HEK293T (cell line): ENCODE data around the gene WASF3.

Experiments used
- CTCF ChIA-PET: fragments of 350-600 bp; formaldehyde crosslinking; extraction: SDS; loops from one replicate; lab custom pipeline; 2021; ENCODE audit warnings: antibody characterized with exemption, inconsistent platforms; lab: Yijun Ruan, JAX
- POLR2A ChIA-PET: fragments of 350-600 bp; formaldehyde crosslinking; extraction: SDS; loops from one replicate; lab custom pipeline; 2020; ENCODE audit warnings: antibody characterized with exemption, inconsistent platforms; lab: Yijun Ruan, JAX
- DNase-seq: peaks from one replicate; pipeline ENCODE4 v3.0.0; 2012; ENCODE audit warnings: mixed read lengths; ENCODE audit errors: extremely low spot score
- ARNT ChIP-seq: fragments of 450-650 bp; IDR thresholded peaks from 2 replicates; pipeline ENCODE4 v1.6.1; 2017; ENCODE audit warnings: mild to moderate bottlenecking
- BHLHE40 ChIP-seq: fragments of 450-650 bp; IDR thresholded peaks from 2 replicates; pipeline ENCODE4 v1.6.1; 2016; ENCODE audit warnings: mild to moderate bottlenecking, moderate library complexity, borderline replicate concordance
- CTBP1 ChIP-seq: fragments of 450-650 bp; IDR thresholded peaks from 2 replicates; pipeline ENCODE4 v1.6.1; 2016; ENCODE audit warnings: borderline replicate concordance
- ELF4 ChIP-seq: fragments of 450-650 bp; IDR thresholded peaks from 2 replicates; pipeline ENCODE4 v1.6.1; 2017; ENCODE audit warnings: antibody characterized with exemption
- FOXA1 ChIP-seq: fragments of 450-650 bp; IDR thresholded peaks from 2 replicates; pipeline ENCODE4 v1.6.1; 2016; ENCODE audit warnings: mild to moderate bottlenecking
- FOXK2 ChIP-seq: fragments of 450-650 bp; IDR thresholded peaks from 2 replicates; pipeline ENCODE4 v1.6.1; 2016; ENCODE audit warnings: mild to moderate bottlenecking
- FOXM1 ChIP-seq: fragments of 450-650 bp; IDR thresholded peaks from 2 replicates; pipeline ENCODE4 v1.6.1; 2017; ENCODE audit warnings: mild to moderate bottlenecking, borderline replicate concordance
- HDGF ChIP-seq: fragments of 450-650 bp; IDR thresholded peaks from 2 replicates; pipeline ENCODE4 v1.6.1; 2017; ENCODE audit warnings: antibody characterized with exemption, borderline replicate concordance
- L3MBTL2 ChIP-seq: fragments of 450-650 bp; conservative IDR thresholded peaks from 2 replicates; pipeline ENCODE4 v1.6.1; 2016; ENCODE audit warnings: mild to moderate bottlenecking
- LEF1 ChIP-seq: fragments of 450-650 bp; IDR thresholded peaks from 2 replicates; pipeline ENCODE4 v1.6.1; 2017; ENCODE audit warnings: mild to moderate bottlenecking, borderline replicate concordance
- NFRKB ChIP-seq: fragments of 450-650 bp; IDR thresholded peaks from 2 replicates; pipeline ENCODE4 v1.6.1; 2016; ENCODE audit warnings: mild to moderate bottlenecking, moderate library complexity
- SP1 ChIP-seq: fragments of 450-650 bp; IDR thresholded peaks from 2 replicates; pipeline ENCODE4 v1.6.1; 2017
- SUZ12 ChIP-seq: fragments of 450-650 bp; IDR thresholded peaks from 2 replicates; pipeline ENCODE4 v1.6.1; 2016; ENCODE audit warnings: mild to moderate bottlenecking
- TARDBP ChIP-seq: fragments of 450-650 bp; IDR thresholded peaks from 2 replicates; pipeline ENCODE4 v1.6.1; 2016
- ZNF384 ChIP-seq: fragments of 450-650 bp; IDR thresholded peaks from 2 replicates; pipeline ENCODE4 v1.6.1; 2016
- TF ChIP-seq, protein P1 (sequence below): fragments of 450-650 bp; IDR thresholded peaks from 2 replicates; pipeline ENCODE4 v1.6.1; 2016

Gene WASF3

GRCh38 chr13:26673890-26674289 lies 116.4 kb downstream of the WASF3 start:
- CTCF ChIA-PET = no interaction called here

GRCh38 chr13:26677156-26677555 lies 119.7 kb downstream of the WASF3 start:
- CTCF ChIA-PET = no interaction called here
- TF ChIP-seq FOXK2 = no peak
- no peak for TF ChIP-seq SUZ12
- no peak for TF ChIP-seq BHLHE40
- TF ChIP-seq ARNT = no peak
- TF ChIP-seq, protein P1, sequence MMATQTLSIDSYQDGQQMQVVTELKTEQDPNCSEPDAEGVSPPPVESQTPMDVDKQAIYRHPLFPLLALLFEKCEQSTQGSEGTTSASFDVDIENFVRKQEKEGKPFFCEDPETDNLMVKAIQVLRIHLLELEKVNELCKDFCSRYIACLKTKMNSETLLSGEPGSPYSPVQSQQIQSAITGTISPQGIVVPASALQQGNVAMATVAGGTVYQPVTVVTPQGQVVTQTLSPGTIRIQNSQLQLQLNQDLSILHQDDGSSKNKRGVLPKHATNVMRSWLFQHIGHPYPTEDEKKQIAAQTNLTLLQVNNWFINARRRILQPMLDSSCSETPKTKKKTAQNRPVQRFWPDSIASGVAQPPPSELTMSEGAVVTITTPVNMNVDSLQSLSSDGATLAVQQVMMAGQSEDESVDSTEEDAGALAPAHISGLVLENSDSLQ = no peak
- no peak for TF ChIP-seq NFRKB
- TF ChIP-seq L3MBTL2 = no peak
- TF ChIP-seq ELF4 = no peak
- TF ChIP-seq SP1 = no peak
- no peak for TF ChIP-seq TARDBP
- no peak for TF ChIP-seq FOXM1
- TF ChIP-seq FOXA1 = no peak
- no peak for TF ChIP-seq ZNF384
- no peak for TF ChIP-seq CTBP1
- TF ChIP-seq HDGF = no peak
- DNase-seq = no peak
- POLR2A ChIA-PET = no interaction called here

More at GRCh38 chr13:26673890-26674289, 116.4 kb downstream of the WASF3 start:
- DNase-seq = no peak
- POLR2A ChIA-PET = no interaction called here
- no peak for TF ChIP-seq CTBP1
- no peak for TF ChIP-seq SUZ12
- TF ChIP-seq FOXK2 = no peak
- no peak for TF ChIP-seq TARDBP
- TF ChIP-seq FOXA1 = no peak
- TF ChIP-seq HDGF = no peak
- no peak for TF ChIP-seq L3MBTL2
- no peak for TF ChIP-seq NFRKB
- no peak for TF ChIP-seq ARNT
- TF ChIP-seq, protein P1 = no peak
- TF ChIP-seq LEF1 = no peak
- no peak for TF ChIP-seq SP1
- TF ChIP-seq ELF4 = no peak
- no peak for TF ChIP-seq BHLHE40
- no peak for TF ChIP-seq ZNF384
- TF ChIP-seq FOXM1 = no peak

GRCh38 chr13:26678330-26678729 lies 120.8 kb downstream of the WASF3 start:
- ChIA-PET CTCF (no interaction called here), POLR2A (no interaction called here)
- DNase-seq = no peak
- no peak for TF ChIP-seq NFRKB
- no peak for TF ChIP-seq LEF1
- TF ChIP-seq TARDBP = no peak
- no peak for TF ChIP-seq ZNF384
- TF ChIP-seq SP1 = no peak
- TF ChIP-seq CTBP1 = no peak
- TF ChIP-seq ARNT = no peak
- no peak for TF ChIP-seq L3MBTL2
- TF ChIP-seq, protein P1 = no peak
- no peak for TF ChIP-seq FOXM1
- TF ChIP-seq HDGF = no peak
- TF ChIP-seq SUZ12 = no peak
- no peak for TF ChIP-seq FOXK2
- TF ChIP-seq ELF4 = no peak
- TF ChIP-seq FOXA1 = no peak
- TF ChIP-seq BHLHE40 = no peak

- POLR2A ChIA-PET = no interaction called here
- CTCF ChIA-PET = no interaction called here
- DNase-seq = no peak
- no peak for TF ChIP-seq BHLHE40
- no peak for TF ChIP-seq HDGF
- TF ChIP-seq L3MBTL2 = no peak
- TF ChIP-seq CTBP1 = no peak
- no peak for TF ChIP-seq SUZ12
- TF ChIP-seq FOXK2 = no peak
- TF ChIP-seq FOXA1 = no peak
- TF ChIP-seq FOXM1 = no peak
- TF ChIP-seq TARDBP = no peak
- TF ChIP-seq ELF4 = no peak
- TF ChIP-seq SP1 = no peak
- no peak for TF ChIP-seq ZNF384
These were observed 121.3 kb downstream of the WASF3 start for GRCh38 chr13:26678796-26679195.

- ChIA-PET CTCF (no interaction called here), POLR2A (no interaction called here)
- no peak for DNase-seq
- TF ChIP-seq NFRKB (no peak), HDGF (no peak), FOXK2 (no peak), ELF4 (no peak), L3MBTL2 (no peak), FOXM1 (no peak), ARNT (no peak), ZNF384 (no peak), TARDBP (no peak), SUZ12 (no peak), BHLHE40 (no peak), FOXA1 (no peak), SP1 (no peak), LEF1 (no peak), CTBP1 (no peak)
- TF ChIP-seq, protein P1 = no peak
These were observed 122.1 kb downstream of the WASF3 start for GRCh38 chr13:26679411-26680122.
